ENCODE data around the gene MYO5A. TPM values are rescaled to one million over a fixed set of nuclear protein-coding genes. Genes with fewer than 3 reads are reported as not detected.

The MYO5A gene
- total RNA-seq, 1 experiment from 2014 or later = 29.2 TPM

- TF ChIP-seq MXD4 (CRISPR knock-in tag; IDR thresholded peaks at IDR 0.05; ENCODE audit: borderline replicate concordance) = no peak
- no peak for TF ChIP-seq ZNF423 (CRISPR knock-in tag; IDR thresholded peaks at IDR 0.05)
- TF ChIP-seq AFF4 (CRISPR knock-in tag; IDR thresholded peaks at IDR 0.05; ENCODE audit: borderline replicate concordance) = no peak
- no peak for TF ChIP-seq JUN (CRISPR knock-in tag; IDR thresholded peaks at IDR 0.05)
- TF ChIP-seq ZNF416 (CRISPR knock-in tag; IDR thresholded peaks at IDR 0.05) = no peak
- no peak for TF ChIP-seq E2F4 (CRISPR knock-in tag; IDR thresholded peaks at IDR 0.05; ENCODE audit: borderline replicate concordance, low read depth)
Observed at GRCh38 chr15:52292780-52293392, 235.8 kb downstream of the MYO5A start (continued).

GRCh38 chr15:52291204-52291603 lies 237.5 kb downstream of the MYO5A start:
- Mint-ChIP-seq H3K27ac (peak overlapping the region; percentile 37; the same call in 1 of the 2 replicates), H3K36me3 (peaks cover 27% of the 10 kb centered on the region), H3K4me1 (peaks cover 49% of the 10 kb centered on the region), H3K27me3 (ENCODE audit: low read depth) (no peaks in the 10 kb centered on the region), H3K4me3 (no peak overlapping the region), H3K9me3 (peaks cover 7% of the 10 kb centered on the region)
- TF ChIP-seq ZSCAN18 (CRISPR knock-in tag; IDR thresholded peaks at IDR 0.05) (no peak), ZNF532 (CRISPR knock-in tag; IDR thresholded peaks at IDR 0.05; ENCODE audit: borderline replicate concordance) (no peak), STAT6 (CRISPR knock-in tag; conservative IDR thresholded peaks at IDR 0.05; ENCODE audit: low read depth) (no peak), MLX (CRISPR knock-in tag; IDR thresholded peaks at IDR 0.05) (no peak), E2F4 (CRISPR knock-in tag; IDR thresholded peaks at IDR 0.05; ENCODE audit: borderline replicate concordance, low read depth) (no peak)
- ATAC-seq (no peak), DNase-seq (ENCODE audit: low spot score) (no peak)
- CTCF ChIA-PET = no interaction called here
- POLR2A ChIA-PET = no interaction called here
